ENCODE measurements around the gene FBP1. TPM values are rescaled to one million over a fixed set of nuclear protein-coding genes. Genes with fewer than 3 reads are reported as not detected.
A peak's percentile ranks its signal among the peaks of the same experiment; 100 is the strongest.

The FBP1 gene
- total and polyA plus RNA-seq, 10 of the 15 experiments (the other 5 are each of a cell fraction or from before 2014, with no cell fraction given) = 0.11 to 0.38 (median 0.15) TPM; not detected in 7

GRCh38 chr9:94576131-94576530, 63.2 kb downstream of the FBP1 start:
- ATAC-seq = peak; percentile 28; the same call in 1 of the 3 replicates
- no peak for DNase-seq (ENCODE audit: low read depth, low spot score)
- H3K27me3 ChIP-seq (replicated peaks in 1 of 2; ENCODE audit: control insufficient read depth in 2 of 2, insufficient read depth in 2 of 2, low read length in 1 of 2) = no peaks in the 10 kb centered on the region; a peak in 2 of 4 replicates
- WGBS (ENCODE audit: insufficient coverage, insufficient replicate concordance, low lambda C conversion rate, missing lambda C conversion rate) = 32% methylated on average over 2 of the region's 2 CpGs
- CTCF ChIA-PET = no interaction called here
- H3K4me2 ChIP-seq (ENCODE audit: control insufficient read depth, insufficient read depth) = no peak overlapping the region
- no peaks in the 10 kb centered on the region for H4K20me1 ChIP-seq (ENCODE audit: control insufficient read depth, insufficient read depth)
- H2AFZ ChIP-seq (ENCODE audit: control insufficient read depth, low read depth, low read length) = no peak overlapping the region
- H3K9ac ChIP-seq (ENCODE audit: control insufficient read depth, insufficient read depth, low read length) = no peak overlapping the region
- POLR2A ChIA-PET = no interaction called here
- H3K36me3 ChIP-seq (ENCODE audit: control insufficient read depth in 2 of 2, insufficient read depth in 2 of 2, low read length in 1 of 2) = no peaks in the 10 kb centered on the region
- H3K9me3 ChIP-seq (replicated peaks; ENCODE audit: control insufficient read depth, insufficient read depth, low read length) = no peaks in the 10 kb centered on the region
- intact Hi-C loops (cut with micrococcal nuclease; ENCODE audit: unreplicated experiment) (no loop called here), in situ Hi-C loops (cut with MboI) (no loop called here)
- no peak overlapping the region for H3K27ac ChIP-seq (ENCODE audit: control insufficient read depth, insufficient read depth)
- SMC1A ChIA-PET (ENCODE audit: uncharacterized antibody, unreplicated experiment) = no interaction called here
- no TSS peak for BruUV-seq (replicated peaks)
- no peak overlapping the region for H3K4me3 ChIP-seq
- H3K79me2 ChIP-seq (ENCODE audit: control insufficient read depth, insufficient read depth, low read length) = no peaks in the 10 kb centered on the region
- RAD21 ChIA-PET (ENCODE audit: unreplicated experiment) = no interaction called here
- FAIRE-seq = no peak
- H3K4me1 ChIP-seq (ENCODE audit: control insufficient read depth, insufficient read depth, low read length) = no peaks in the 10 kb centered on the region; the same call in 1 of the 2 replicates
- TF ChIP-seq WRNIP1 (IDR thresholded peaks at IDR 0.05; ENCODE audit: borderline replicate concordance, low read depth, low read length) (no peak), EZH2 (IDR thresholded peaks at IDR 0.05; ENCODE audit: borderline replicate concordance, control insufficient read depth, low read depth, low read length) (no peak), ATF2 (IDR thresholded peaks at IDR 0.05; ENCODE audit: low read length) (no peak), PAX5 (IDR thresholded peaks at IDR 0.05; ENCODE audit: borderline replicate concordance, low read depth, low read length) (no peak), CHD4 (IDR thresholded peaks at IDR 0.05) (no peak), YY1 (IDR thresholded peaks at IDR 0.05; ENCODE audit: low read depth, low read length) (no peak), ASH2L (IDR thresholded peaks at IDR 0.05; ENCODE audit: borderline replicate concordance, low read depth) (no peak), GATAD2B (conservative IDR thresholded peaks at IDR 0.05; ENCODE audit: low read depth) (no peak), RUNX3 (IDR thresholded peaks at IDR 0.05; ENCODE audit: low read length) (peak; percentile 38), NKRF (conservative IDR thresholded peaks at IDR 0.05) (no peak), JUND (IDR thresholded peaks at IDR 0.05; ENCODE audit: low read depth, low read length) (no peak), IKZF1 (conservative IDR thresholded peaks at IDR 0.05) (peak; percentile 31; the same call in 1 of the 2 replicates), SPI1 (IDR thresholded peaks at IDR 0.05; ENCODE audit: borderline replicate concordance, insufficient read depth, low read depth, low read length) (peak; percentile 77; the same call in 1 of the 2 replicates), IRF3 (IDR thresholded peaks at IDR 0.05) (no peak), NBN (IDR thresholded peaks at IDR 0.05) (no peak), EED (IDR thresholded peaks at IDR 0.05; ENCODE audit: low read depth) (no peak), RB1 (IDR thresholded peaks at IDR 0.05; ENCODE audit: borderline replicate concordance) (no peak), SREBF1 (IDR thresholded peaks at IDR 0.05; ENCODE audit: low read length) (no peak), NFXL1 (IDR thresholded peaks at IDR 0.05; ENCODE audit: borderline replicate concordance) (no peak)

Measured in GM12878 (cell line).